Spleen (tissue), 7 donors: ENCODE measurements around the gene SHANK2.

Experiments
- POLR2A ChIP-seq, 3 donors: fragments of 450-650 bp; IDR thresholded peaks; one replicate each; pipeline ENCODE4 v1.5.1; 2017; ENCODE audit warnings: antibody characterized with exemption in 3 of 3, mild to moderate bottlenecking in 1 of 3
- TF ChIP-seq, protein P1 (sequence below), 11 experiments: fragments of 200-600 bp in 7 of 11; fragments of 450-650 bp in 4 of 11; sonication (generic) in 4 of 11; IDR thresholded peaks in 8 of 11; conservative IDR thresholded peaks in 3 of 11; 1 replicate in 7 of 11; 2 replicates in 4 of 11; pipeline versions ENCODE4 v1.4.0 to v1.8.0; 2016 to 2021; ENCODE audit warnings: antibody characterized with exemption in 11 of 11, inconsistent platforms in 4 of 11, mild to moderate bottlenecking in 1 of 11
- donor health status: DM: no; HTN: no; CAD: no; lungs with moderate emphysema.
- donor health status: DM: no; HTN: no; CAD: no.
- donor health status: DM: no; HTN: no; CAD: no.

DNA sequence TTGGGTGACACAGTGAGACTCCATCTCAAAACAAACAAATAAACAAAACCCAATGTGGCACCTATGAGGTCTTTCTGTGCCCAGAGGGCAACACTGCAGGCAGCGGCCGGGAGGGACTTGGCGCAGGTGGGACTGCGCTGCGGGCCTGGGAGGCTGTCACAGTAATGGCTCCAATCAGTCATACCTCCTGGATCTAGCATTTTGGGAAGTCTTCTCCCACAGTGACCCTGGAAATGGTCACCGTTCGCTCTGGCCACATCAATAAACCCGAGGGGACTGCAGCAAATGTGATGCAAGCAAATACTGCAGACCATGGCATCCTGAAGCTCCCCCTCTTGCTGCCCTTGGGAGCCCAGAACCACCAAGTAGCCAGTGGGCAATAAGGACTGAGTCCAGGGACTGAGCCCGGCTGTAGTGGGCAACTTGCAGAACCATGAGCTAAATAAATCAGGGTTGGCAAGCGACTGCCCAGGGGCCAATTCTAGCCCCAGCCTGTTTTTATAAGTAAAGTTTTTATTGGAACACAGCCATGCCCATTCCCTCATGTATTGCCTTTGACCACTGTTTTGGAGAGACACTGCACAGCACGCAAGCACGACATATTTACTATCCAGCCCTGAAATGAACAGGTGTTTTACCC lies 15.4 kb downstream of the SHANK2 start:
- TF ChIP-seq, protein P1, sequence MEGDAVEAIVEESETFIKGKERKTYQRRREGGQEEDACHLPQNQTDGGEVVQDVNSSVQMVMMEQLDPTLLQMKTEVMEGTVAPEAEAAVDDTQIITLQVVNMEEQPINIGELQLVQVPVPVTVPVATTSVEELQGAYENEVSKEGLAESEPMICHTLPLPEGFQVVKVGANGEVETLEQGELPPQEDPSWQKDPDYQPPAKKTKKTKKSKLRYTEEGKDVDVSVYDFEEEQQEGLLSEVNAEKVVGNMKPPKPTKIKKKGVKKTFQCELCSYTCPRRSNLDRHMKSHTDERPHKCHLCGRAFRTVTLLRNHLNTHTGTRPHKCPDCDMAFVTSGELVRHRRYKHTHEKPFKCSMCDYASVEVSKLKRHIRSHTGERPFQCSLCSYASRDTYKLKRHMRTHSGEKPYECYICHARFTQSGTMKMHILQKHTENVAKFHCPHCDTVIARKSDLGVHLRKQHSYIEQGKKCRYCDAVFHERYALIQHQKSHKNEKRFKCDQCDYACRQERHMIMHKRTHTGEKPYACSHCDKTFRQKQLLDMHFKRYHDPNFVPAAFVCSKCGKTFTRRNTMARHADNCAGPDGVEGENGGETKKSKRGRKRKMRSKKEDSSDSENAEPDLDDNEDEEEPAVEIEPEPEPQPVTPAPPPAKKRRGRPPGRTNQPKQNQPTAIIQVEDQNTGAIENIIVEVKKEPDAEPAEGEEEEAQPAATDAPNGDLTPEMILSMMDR (IDR thresholded peaks at IDR 0.05 in 8 of 11, conservative IDR thresholded peaks at IDR 0.05 in 3 of 11): no peak
- no peak for TF ChIP-seq POLR2A (IDR thresholded peaks at IDR 0.05)
